ENCODE results near the gene MIA3.
"Not testable (repeated sequence)": the region's sequence is repeated elsewhere in the genome, so short reads cannot be mapped to it uniquely, and the experiment has no call there.

The MIA3 gene, protein sequence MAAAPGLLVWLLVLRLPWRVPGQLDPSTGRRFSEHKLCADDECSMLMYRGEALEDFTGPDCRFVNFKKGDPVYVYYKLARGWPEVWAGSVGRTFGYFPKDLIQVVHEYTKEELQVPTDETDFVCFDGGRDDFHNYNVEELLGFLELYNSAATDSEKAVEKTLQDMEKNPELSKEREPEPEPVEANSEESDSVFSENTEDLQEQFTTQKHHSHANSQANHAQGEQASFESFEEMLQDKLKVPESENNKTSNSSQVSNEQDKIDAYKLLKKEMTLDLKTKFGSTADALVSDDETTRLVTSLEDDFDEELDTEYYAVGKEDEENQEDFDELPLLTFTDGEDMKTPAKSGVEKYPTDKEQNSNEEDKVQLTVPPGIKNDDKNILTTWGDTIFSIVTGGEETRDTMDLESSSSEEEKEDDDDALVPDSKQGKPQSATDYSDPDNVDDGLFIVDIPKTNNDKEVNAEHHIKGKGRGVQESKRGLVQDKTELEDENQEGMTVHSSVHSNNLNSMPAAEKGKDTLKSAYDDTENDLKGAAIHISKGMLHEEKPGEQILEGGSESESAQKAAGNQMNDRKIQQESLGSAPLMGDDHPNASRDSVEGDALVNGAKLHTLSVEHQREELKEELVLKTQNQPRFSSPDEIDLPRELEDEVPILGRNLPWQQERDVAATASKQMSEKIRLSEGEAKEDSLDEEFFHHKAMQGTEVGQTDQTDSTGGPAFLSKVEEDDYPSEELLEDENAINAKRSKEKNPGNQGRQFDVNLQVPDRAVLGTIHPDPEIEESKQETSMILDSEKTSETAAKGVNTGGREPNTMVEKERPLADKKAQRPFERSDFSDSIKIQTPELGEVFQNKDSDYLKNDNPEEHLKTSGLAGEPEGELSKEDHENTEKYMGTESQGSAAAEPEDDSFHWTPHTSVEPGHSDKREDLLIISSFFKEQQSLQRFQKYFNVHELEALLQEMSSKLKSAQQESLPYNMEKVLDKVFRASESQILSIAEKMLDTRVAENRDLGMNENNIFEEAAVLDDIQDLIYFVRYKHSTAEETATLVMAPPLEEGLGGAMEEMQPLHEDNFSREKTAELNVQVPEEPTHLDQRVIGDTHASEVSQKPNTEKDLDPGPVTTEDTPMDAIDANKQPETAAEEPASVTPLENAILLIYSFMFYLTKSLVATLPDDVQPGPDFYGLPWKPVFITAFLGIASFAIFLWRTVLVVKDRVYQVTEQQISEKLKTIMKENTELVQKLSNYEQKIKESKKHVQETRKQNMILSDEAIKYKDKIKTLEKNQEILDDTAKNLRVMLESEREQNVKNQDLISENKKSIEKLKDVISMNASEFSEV (N-terminal part only)

DNA sequence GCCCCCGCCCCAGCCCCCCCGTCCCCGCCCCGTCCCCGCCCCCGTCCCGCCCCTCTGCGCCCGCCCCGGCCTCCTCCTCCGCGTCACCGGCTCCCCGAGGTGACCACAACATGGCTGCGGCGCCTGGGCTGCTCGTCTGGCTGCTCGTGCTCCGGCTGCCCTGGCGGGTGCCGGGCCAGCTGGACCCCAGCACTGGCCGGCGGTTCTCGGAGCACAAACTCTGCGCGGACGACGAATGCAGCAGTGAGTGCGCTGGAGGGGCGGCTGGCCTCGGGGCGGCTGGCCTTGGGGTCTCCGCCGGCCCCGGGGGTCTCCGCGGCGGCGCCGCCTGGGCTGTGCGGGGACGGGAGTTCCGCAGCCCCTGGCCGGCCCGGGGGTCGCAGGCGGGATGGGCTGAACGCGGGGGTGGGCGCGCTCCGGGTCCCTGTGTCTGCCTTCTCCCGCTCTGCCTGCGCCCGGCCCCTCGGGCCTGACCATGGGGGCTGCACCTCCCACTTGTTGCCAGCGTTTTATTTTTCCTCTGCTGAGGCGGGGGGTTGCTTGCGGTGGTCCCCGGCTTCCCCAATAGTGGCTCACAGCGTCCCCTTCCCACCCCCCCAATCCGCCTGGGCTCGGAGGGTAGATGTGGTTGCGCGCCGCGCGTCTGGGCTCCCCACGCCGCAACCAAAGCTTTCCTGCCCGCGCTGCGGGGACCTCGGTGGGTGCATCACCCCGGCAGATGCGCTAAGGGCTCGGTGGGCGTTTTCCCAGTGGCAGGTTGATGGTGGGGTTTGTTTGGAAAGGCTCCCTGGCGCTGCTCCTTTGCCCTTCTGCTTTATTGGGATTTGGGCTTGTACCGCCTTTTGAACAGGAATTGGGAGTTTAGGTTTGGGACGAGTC, at the start of gene MIA3:
Gene MIA3, plus strand, starts transcription at position 97 of the 879 bp plus-strand sequence. Its CDS starts 14 bp downstream, at position 111.
- in situ Hi-C loops (cut with MboI; ENCODE audit: low sequenced_read_pairs): no loop called here

DNA sequence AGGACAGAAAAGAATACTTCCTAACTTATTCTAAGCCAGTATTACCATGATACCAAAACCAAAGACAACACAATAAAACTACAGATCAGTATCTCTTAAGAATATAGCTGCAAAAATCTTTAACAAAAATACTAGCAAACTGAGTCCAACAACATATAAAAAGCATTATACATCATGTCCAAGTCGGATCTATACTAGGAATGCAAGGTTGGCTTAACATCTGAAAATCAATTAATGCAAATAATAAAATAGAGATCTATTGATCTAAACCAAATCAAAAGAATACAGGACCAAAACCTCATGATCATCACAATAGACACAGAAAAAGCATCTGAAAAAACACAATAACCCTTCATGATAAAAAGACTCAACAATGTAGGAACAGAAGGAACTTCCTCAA, 47.1 kb upstream of the MIA3 start:
- in situ Hi-C loops (cut with MboI; ENCODE audit: low sequenced_read_pairs): no loop called here

DNA sequence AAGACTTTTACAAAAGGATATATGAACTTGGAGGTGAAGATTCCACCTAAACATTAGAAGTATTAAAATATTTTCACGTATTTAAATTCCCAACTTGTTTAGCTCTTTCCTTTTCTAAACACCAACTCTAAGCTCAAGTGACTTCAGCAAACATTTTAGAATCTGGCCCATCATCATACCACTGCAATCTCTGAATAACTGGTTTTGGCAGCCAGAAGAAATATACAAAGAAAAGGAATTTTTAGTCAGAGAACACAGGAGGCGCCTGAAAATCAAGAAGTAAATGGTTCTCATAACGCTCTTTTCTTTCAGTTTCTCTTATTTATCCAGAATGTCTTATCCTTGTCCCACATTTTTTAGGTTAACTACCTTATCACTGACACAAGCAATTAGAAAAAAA, 38.6 kb upstream of the MIA3 start:
- in situ Hi-C loops (cut with MboI; ENCODE audit: low sequenced_read_pairs): no loop called here

DNA sequence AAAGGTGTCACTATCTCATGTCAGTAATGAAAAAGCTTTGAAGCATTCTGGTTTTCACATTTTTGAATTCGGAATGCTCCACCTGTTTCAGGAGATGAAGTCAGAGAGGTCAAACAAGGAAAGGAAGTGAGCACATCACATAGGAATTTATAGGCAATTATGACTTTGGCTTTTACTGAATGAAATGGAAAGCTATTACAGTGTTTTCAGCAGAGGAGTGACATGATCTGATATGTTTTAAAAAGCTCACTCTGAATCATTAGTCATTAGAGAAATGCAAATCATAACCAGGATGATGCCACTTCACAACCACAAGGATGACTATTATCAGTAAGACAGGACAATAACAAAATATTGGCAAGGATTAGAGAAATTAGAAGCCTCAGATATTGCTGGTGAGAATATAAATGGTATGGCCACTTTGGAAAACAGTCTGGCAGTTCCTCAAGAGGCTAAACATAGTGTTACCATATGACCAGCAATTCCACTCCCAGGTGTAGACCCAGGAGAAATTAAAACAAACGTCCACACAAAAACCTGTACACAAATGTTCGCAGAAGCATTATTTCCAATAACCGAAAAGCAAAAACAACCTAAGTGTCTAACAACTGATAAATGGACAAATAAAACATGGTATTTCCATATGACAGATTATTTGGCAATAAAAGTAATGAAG, 35.7 kb upstream of the MIA3 start:
- in situ Hi-C loops (cut with MboI; ENCODE audit: low sequenced_read_pairs): no loop called here

DNA sequence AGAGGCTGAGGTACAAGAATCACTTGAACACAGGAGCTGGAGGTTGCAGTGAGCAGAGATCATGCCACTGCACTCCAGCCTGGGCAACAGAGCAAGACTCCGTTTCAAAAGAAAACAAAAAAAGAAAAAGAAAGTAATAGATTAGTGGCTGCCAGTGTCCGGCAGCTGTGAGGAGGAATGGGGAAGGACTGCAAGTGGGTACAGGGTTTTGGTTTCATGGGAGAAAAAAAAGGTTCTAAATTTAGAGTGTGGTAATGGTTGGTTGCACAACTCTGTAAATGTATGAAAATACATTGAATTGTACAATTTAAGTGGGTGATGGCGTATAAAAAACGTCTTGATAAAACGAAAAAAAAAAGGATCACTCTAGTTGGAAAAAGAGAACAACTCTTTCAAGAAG, 34.8 kb upstream of the MIA3 start:
- in situ Hi-C loops (cut with MboI; ENCODE audit: low sequenced_read_pairs): no loop called here

DNA sequence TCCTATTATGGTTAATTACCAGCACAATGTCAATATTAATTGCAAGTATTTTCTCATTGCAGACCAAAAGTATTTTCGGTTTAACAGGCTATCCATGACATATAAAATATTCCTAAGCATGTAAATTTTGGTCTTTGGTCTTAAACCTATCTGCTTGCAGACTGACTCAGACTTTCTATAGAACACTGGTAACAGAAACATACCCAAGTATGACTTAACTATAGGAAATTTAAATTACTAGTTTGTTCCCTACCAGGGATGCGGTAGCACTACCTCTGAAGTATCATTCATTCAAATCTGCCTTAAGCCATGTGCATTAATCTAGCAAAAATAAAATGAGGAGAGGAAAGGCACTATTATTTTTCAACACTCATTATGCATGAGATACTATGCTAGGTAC, 31.1 kb upstream of the MIA3 start:
- in situ Hi-C loops (cut with MboI; ENCODE audit: low sequenced_read_pairs): no loop called here

DNA sequence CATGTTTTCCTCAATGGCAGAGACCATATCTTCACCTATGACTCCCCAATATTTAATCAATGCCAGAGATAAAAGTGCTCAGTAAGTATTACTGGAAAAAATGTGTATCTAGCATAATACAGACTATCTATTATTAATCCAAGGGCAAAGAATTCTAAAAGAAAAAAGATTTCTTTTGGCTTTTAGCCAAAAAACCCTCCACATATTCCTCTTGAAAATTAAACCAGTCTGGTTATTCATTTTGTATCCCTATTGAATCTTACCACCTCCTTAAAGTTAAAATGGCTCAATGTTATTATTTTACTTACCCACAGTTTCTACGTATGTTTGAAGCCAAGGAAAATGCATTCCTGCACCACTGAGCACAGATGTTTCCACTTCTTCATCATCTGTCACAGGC, 29.8 kb upstream of the MIA3 start:
- in situ Hi-C loops (cut with MboI; ENCODE audit: low sequenced_read_pairs): no loop called here

DNA sequence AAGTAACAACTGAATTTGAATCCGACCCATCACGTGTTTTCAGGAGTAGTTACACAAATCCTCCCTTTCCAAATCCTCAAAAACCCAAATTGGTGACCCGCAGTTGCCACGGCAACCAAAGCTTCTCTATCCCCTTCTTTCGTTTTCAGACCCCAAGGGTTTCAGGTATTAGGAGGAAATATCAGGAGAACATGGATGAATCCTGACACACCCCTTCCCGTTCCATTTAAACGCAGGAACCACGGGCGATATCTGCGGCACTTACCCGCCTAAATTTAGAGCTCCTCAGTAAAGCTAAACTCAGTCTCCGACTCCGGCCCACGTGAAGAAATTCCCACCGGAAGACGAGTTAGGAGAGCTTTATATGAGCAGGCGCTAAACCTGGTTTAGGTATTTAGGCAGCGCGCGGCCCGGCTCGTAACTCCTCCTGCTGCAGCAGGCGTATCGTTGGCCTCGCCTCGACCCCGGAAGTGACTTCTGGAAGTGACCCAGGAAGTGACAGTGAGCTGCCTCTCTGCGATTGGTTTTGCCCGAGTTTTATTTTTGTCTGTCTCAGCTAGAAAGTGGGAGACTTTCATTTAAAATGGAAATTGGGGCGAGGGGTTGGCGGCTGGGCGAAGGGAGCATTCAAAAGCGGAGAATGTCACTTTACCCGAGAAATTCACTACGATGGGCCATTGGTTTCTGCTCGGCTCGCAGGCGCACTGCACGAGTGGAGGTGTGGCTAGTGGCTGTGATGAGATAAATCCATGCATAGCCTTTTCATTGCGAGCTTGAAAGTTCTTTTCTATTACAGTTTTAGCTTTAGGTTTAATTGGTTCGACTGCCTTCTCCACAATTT, 28.2 kb upstream of the MIA3 start, which contains the start of gene TAF1A:
Gene TAF1A, minus strand, starts transcription at position 472 of the 841 bp plus-strand sequence.
- in situ Hi-C loops (cut with MboI; ENCODE audit: low sequenced_read_pairs): no loop called here

DNA sequence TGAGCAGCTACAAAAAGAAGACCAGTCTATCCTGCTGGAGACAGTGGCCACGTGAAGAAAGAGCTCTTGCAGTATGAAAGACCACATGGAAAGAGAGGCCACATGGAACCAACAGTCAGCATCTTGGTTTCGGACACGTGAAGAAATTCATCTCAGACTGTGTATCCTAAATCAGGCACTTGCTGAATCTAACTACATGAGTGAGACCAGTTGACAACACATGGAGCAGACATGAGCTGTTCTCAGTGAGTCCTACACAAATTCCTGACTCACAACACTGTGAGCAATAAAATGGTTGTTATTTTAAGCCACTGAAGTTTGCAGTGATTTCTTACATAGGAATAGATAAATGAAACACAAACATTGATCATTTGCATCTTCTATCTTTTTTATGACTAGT, 25.7 kb upstream of the MIA3 start:
- in situ Hi-C loops (cut with MboI; ENCODE audit: low sequenced_read_pairs): no loop called here

DNA sequence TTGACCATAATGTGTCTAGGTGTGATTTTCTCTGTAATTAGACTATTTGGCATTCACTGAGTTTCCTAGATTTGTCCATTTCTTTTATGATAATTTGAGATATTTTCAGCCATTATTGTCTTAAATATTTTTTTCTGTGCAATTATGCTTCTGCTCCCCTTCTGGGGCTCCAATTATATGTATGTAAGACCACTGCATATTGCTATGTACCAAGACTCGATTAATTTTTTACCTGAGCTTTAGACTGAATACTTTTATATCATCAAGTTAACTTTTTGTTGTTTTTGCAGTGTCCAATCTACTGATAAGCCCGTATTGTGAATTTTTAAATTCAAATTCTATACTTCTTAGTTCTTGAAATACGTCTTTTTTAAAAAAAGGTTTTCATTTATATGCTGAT, 23.1 kb upstream of the MIA3 start:
- in situ Hi-C loops (cut with MboI; ENCODE audit: low sequenced_read_pairs): no loop called here

DNA sequence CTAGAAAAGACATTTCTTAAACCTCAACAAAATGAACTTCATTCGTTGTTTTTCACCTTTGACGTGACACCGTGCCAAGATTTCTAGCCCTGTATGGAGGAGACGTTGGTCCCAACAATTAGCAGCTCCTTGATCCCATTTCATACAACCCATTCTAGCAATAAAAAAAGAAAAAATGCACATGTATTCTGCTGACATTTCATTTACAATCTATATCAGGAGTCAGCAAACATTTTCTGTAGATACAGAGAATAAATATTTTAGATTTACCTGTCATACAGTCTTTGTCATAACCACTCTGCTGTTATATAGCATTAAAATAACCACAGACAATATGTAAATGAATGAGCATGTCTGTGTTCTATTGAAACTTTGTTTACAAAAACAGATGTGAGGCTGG, 21.2 kb upstream of the MIA3 start:
- in situ Hi-C loops (cut with MboI; ENCODE audit: low sequenced_read_pairs): no loop called here

DNA sequence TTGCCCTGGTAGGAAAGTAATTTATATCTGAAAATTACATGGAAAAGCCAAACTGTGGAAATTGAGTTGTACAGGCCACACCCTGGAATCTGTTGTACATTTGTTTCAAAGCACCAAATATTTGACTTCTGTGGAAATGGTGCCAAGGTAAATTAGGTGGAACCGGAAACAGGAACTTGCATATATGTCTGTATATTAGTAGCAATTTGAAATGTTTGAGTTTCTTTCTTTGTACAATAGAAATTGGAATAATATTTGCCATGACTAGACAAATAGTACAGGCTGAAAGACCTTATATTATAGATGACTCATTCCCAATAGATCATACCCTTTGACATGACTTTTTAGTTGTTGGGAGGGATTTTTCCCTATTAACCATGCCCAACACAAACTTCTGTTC, 17.6 kb upstream of the MIA3 start:
- in situ Hi-C loops (cut with MboI; ENCODE audit: low sequenced_read_pairs): no loop called here

DNA sequence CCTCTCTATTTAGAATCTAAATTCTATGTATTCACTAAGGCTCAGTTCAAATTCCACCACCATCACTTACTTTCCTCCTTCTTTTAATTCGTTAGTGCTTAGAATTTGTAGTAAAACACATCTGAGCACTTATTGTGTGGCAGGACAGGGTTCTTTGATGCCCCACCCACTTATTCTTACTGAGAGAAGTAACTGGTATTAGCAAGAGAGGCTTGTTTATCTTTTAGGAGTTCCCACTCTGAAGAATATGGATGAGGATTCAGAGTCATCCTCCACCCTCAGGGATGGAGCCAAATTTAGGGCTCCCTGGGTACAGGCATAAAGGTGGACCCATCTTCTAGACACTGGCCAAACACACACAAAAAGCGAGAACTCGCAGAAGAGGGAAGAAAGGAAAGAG, 16.6 kb upstream of the MIA3 start:
- in situ Hi-C loops (cut with MboI; ENCODE audit: low sequenced_read_pairs): no loop called here

DNA sequence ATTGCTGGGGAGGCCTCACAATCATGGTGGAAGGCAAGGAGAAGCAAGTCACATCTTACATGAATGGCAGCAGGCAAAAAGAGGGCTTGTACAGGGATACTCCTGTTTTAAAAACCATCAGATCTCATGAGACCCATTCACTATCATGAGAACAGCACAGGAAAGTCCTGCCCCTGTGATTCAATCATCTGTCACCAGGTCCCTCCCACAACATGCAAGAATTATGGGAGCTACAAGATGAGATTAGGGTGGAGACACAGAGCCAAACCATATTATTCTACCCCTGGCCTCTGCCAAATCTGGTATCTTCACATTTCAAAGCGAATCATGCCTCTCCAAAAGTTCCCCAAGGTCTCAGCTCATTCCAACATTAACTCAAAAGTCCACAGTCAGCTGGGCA, 11.1 kb upstream of the MIA3 start:
- in situ Hi-C loops (cut with MboI; ENCODE audit: low sequenced_read_pairs): no loop called here

DNA sequence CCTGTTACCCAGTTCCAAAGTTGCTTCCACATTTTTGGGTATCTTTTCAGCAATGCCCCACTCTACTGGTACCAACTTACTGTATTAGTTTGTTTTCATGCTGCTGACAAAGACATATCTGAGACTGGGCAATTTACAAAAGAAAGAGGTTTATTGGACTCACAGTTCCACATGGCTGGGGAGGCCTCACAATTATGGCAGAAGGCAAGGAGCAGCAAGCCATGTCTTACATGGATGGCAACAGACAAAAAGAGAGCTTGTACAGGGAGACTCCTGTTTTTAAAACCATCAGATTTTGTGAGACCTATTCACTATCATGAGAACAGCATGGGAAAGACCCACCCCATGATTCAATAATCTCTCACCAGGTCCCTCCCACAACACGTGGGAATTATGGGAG, 8.8 kb upstream of the MIA3 start:
- in situ Hi-C loops (cut with MboI; ENCODE audit: low sequenced_read_pairs): not testable (repeated sequence)

DNA sequence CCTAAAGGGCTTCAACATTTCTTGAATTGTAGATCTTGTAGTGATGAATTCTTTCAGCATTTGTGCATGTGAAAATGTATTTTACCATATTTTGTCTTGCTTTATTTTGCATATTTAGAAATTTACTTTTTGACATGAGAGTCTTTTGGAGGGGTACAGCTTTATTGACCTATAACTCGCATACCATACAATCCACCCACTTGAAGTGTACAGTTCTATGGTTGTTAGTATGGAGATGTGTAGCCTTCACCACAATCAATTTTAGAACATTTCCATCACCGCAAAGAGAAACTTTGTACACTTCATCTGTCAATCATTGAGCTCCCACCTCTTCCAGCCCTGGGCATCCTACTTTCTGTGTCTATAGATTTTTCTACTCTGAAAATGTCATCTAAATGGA, 7.2 kb upstream of the MIA3 start:
- in situ Hi-C loops (cut with MboI; ENCODE audit: low sequenced_read_pairs): no loop called here

DNA sequence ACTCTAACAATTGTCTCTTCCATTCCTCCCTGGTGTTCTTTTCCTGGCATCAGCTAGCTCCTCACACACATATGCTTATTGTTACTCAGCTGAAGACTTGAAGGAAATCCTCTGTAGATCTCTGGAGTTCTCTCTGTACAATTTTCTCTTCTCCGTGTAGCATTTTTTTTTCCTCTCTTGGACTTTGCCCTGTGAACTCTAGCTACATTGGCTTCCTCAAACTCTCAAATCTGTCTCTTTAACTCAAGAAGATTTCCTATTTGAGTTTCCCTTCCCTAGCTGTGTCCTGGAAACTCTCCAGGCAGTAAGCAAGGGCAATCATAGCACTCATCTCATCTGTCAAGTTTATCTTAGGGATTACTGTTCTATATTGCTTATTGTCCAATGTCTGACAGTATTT, 4.3 kb upstream of the MIA3 start:
- in situ Hi-C loops (cut with MboI; ENCODE audit: low sequenced_read_pairs): no loop called here

DNA sequence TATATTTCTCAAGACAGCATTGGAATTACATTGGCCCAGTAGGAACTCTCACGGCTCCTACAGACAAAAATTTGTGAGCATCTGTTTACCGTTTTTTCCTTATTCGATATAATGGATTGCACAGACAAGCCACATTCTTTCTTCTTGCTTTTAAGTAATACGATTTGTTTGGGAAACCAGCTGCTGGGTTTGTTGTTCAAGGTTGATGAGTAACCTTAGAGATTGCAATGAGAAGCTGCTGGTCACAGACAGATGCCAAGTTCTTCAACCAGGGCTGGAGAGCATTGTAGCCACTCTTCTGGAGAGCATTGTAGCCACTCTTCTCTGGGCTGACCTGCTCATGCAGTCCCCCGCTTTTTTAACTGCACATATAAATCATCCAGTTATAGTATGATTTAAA, 1.4 kb upstream of the MIA3 start:
- in situ Hi-C loops (cut with MboI; ENCODE audit: low sequenced_read_pairs): no loop called here

Measured in HL-60/S4 treated with retinoic acid at 250 ng/mL for 4 days and 3 days (cell line).